GM18951 (cell line): ENCODE measurements around the gene UNC5C.

Experiments
- POLR2A ChIP-seq: IDR thresholded peaks from 4 replicates; pipeline ENCODE4 v1.6.1; 2011; ENCODE audit warnings: mild to moderate bottlenecking; ENCODE audit not compliant: insufficient read length, insufficient read depth; ENCODE audit errors: extremely low read depth
- in situ Hi-C: fragments of 300-500 bp; cut with MboI; formaldehyde crosslinking; loops from one replicate; pipeline ENCODE4 v1.12.0; 2022; ENCODE audit warnings: low sequenced_read_pairs, mixed read lengths, inconsistent platforms; ENCODE audit not compliant: unreplicated experiment

The UNC5C gene

GRCh38 chr4:95445251-95445650, 103.5 kb downstream of the UNC5C start:
- in situ Hi-C loops = no loop called here

GRCh38 chr4:95444812-95445211, 104.0 kb downstream of the UNC5C start:
- in situ Hi-C loops = no loop called here
- TF ChIP-seq POLR2A = no peak

More at GRCh38 chr4:95445251-95445650, 103.5 kb downstream of the UNC5C start:
- TF ChIP-seq POLR2A = no peak

DNA sequence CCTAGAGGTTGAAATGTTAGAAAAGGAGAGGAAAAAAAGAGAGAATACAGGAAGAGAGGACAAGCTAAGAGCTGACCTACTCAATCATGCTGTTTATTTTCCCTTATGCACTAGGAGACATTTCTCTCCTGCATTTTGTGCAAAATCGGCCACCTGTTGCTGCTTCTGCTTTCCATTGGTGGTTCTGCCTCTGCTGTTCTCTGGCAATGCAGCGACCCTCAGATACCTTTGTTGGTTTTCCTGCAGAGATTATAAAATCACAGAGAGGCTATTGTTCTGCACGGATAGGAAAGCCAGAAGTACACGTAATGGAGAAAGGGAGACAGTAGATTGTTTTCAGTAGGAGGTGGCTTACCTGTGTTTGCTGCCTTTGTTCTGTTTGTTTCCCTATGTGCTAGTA, 108.9 kb downstream of the UNC5C start:
- in situ Hi-C loops = no loop called here
- no peak for TF ChIP-seq POLR2A

GRCh38 chr4:95439071-95439470, 109.7 kb downstream of the UNC5C start:
- TF ChIP-seq POLR2A = no peak
- in situ Hi-C loops = no loop called here

DNA sequence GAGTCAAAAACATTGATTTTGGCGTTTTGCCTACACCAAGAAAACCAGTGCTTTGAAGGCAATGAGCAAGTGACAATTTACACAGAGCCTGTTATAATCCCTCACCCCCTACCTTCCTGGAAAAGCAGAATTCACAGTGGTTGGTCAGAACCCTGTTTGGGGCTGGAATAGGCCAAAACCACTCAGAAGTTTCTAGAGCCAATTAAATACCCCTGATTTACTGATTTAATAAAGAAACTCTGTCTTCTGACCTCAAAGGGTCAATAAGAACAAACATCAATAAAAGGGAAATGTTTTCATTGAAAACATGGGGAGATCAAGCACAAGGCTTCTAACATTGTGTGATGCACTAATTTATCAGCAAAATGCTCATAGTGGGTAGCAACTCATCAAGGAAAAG, 116.3 kb downstream of the UNC5C start:
- no peak for TF ChIP-seq POLR2A
- in situ Hi-C loops = no loop called here

GRCh38 chr4:95431678-95432077, 117.1 kb downstream of the UNC5C start:
- in situ Hi-C loops = no loop called here
- TF ChIP-seq POLR2A = no peak

- in situ Hi-C loops = no loop called here
- no peak for TF ChIP-seq POLR2A
These were observed 119.4 kb downstream of the UNC5C start for GRCh38 chr4:95429416-95429815.

GRCh38 chr4:95428291-95429070, 120.3 kb downstream of the UNC5C start:
- no peak for TF ChIP-seq POLR2A
- in situ Hi-C loops = no loop called here

GRCh38 chr4:95426455-95426854, 122.3 kb downstream of the UNC5C start:
- in situ Hi-C loops = no loop called here
- TF ChIP-seq POLR2A = no peak

GRCh38 chr4:95422436-95422835, 126.3 kb downstream of the UNC5C start:
- no peak for TF ChIP-seq POLR2A
- in situ Hi-C loops = no loop called here

DNA sequence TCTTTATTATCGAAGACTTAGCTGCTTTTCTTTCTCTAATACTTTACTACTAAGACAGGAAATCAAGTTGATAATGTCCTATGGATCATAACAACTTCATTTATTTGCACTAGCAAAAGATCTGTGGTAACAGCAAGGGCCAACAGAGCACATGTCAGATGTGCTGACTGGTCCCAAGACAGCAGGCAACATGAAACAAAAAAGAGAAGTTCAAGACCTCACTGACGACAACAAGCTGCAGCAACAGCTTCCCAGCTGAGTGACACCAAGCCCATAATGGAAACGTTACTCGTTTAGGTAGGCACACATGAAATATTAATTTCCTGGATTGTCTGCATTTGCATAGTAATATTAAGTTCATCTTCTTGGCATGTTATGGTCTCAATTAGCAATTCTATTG, 126.9 kb downstream of the UNC5C start:
- in situ Hi-C loops = no loop called here
- TF ChIP-seq POLR2A = no peak

DNA sequence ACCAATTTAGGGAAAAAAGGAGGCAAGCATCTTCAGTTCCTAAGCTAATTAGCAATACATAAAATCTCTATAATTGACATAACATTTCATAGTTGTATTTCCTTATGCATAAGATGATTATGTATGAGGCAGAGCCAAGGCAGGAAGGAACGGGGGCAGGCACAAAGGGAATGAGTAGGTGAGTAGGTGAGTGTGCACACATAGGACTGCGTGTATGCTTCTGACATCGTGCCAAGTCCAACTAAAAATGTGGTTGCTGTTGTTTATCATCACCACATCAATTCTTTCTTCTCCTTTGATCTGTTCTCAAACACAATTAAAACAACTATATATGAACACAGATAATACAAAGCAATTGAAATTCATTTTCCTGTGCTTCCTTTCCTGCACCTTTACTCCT, 131.2 kb downstream of the UNC5C start:
- in situ Hi-C loops = no loop called here

GRCh38 chr4:95415346-95415771, 133.4 kb downstream of the UNC5C start:
- TF ChIP-seq POLR2A = no peak
- in situ Hi-C loops = no loop called here

More for the DNA sequence above, 131.2 kb downstream of the UNC5C start:
- TF ChIP-seq POLR2A = no peak

DNA sequence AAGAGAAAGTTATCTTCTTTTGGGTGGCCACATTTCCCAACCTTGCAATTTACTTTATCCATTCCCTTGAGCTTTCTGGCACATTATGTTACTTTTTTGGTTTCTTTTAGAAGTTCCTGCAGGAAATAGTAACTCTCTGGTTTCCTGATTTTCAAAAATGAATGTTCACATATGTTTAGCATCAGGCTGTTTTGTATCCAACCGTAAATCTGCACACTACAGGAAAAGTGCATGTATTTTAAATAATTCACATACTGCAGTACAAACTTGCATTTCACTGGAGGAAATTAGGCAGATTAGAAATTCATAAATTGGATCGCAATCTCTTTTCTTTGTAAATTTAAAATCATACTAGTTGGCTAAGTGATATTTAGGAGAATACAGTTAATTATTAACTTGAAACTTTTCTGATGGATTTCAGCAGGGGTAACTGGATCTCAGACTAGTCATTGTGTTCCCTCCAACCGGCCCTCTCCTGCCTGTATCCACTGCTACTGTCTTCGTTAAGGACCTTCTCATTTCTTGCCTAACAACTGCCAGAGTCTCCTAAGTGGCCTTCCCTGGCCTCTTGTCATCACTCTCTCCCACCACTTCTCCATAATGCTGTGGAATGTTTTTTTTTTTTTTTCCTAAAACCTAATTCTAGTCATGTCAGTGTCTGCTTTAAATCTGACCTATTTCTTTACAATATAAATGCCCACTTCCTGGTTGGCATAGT, 137.2 kb downstream of the UNC5C start:
- TF ChIP-seq POLR2A = no peak

More for the DNA sequence above, 137.2 kb downstream of the UNC5C start:
- in situ Hi-C loops = no loop called here
